Ishikawa (cell line): ENCODE results near the gene RGS6.
A peak's percentile ranks its signal among the peaks of the same experiment; 100 is the strongest.

Experiments
- CEBPB ChIP-seq: IDR thresholded peaks from 2 replicates; pipeline ENCODE4 v1.6.1; 2012
- CREB1 ChIP-seq: IDR thresholded peaks from 2 replicates; pipeline ENCODE4 v1.6.1; 2012; ENCODE audit warnings: low read depth
- EGR1 ChIP-seq: IDR thresholded peaks from 2 replicates; pipeline ENCODE4 v1.6.1; 2012
- EP300 ChIP-seq: IDR thresholded peaks from 2 replicates; pipeline ENCODE4 v1.6.1; 2012; ENCODE audit warnings: borderline replicate concordance
- FOXM1 ChIP-seq: IDR thresholded peaks from 2 replicates; pipeline ENCODE4 v1.6.1; 2012; ENCODE audit warnings: low read depth, borderline replicate concordance
- MAX ChIP-seq: IDR thresholded peaks from 2 replicates; pipeline ENCODE4 v1.6.1; 2012
- NFIC ChIP-seq: IDR thresholded peaks from 2 replicates; pipeline ENCODE4 v1.6.1; 2012
- RAD21 ChIP-seq: IDR thresholded peaks from 2 replicates; pipeline ENCODE4 v1.6.1; 2012; ENCODE audit warnings: low read depth
- REST ChIP-seq: IDR thresholded peaks from 2 replicates; pipeline ENCODE4 v1.6.1; 2012; ENCODE audit warnings: low read depth, mild to moderate bottlenecking
- TAF1 ChIP-seq: IDR thresholded peaks from 2 replicates; pipeline ENCODE4 v1.6.1; 2012; ENCODE audit warnings: low read depth, mild to moderate bottlenecking
- TCF12 ChIP-seq: IDR thresholded peaks from 2 replicates; pipeline ENCODE4 v1.6.1; 2012; ENCODE audit warnings: low read depth
- TEAD4 ChIP-seq: IDR thresholded peaks from 2 replicates; pipeline ENCODE4 v1.6.1; 2012
- USF1 ChIP-seq: IDR thresholded peaks from 2 replicates; pipeline ENCODE4 v1.6.1; 2012
- YY1 ChIP-seq: IDR thresholded peaks from 2 replicates; pipeline ENCODE4 v1.6.1; 2012; ENCODE audit warnings: low read depth
- ZBTB7A ChIP-seq: IDR thresholded peaks from 2 replicates; pipeline ENCODE4 v1.6.1; 2012; ENCODE audit warnings: low read depth

RGS6 gene

GRCh38 chr14:72416892-72417291 is 484.7 kb downstream of the RGS6 start:
- no peak for TF ChIP-seq EGR1
- TF ChIP-seq EP300, result no peak
- no peak for TF ChIP-seq USF1
- no peak for TF ChIP-seq TCF12
- TF ChIP-seq CREB1, result no peak
- TF ChIP-seq NFIC, result no peak
- TF ChIP-seq RAD21, result no peak
- no peak for TF ChIP-seq MAX
- TF ChIP-seq YY1, result no peak
- no peak for TF ChIP-seq CEBPB
- TF ChIP-seq ZBTB7A, result no peak
- no peak for TF ChIP-seq REST
- TF ChIP-seq TAF1, result no peak

GRCh38 chr14:72418806-72419205 is 486.6 kb downstream of the RGS6 start:
- no peak for TF ChIP-seq USF1

- no peak for TF ChIP-seq USF1
- no peak for TF ChIP-seq CEBPB
- TF ChIP-seq YY1, result no peak
- TF ChIP-seq EGR1, result no peak
- TF ChIP-seq ZBTB7A, result no peak
- TF ChIP-seq EP300, result no peak
Observed at GRCh38 chr14:72419226-72419775, 487.1 kb downstream of the RGS6 start.

- TF ChIP-seq TCF12 (no peak), EP300 (no peak), RAD21 (peak; percentile 90), CEBPB (no peak)
Observed at GRCh38 chr14:72420749-72421474, 488.7 kb downstream of the RGS6 start.

- TF ChIP-seq YY1, result no peak
- TF ChIP-seq FOXM1, result no peak
- no peak for TF ChIP-seq USF1
- TF ChIP-seq CREB1, result no peak
- TF ChIP-seq TAF1, result no peak
- TF ChIP-seq RAD21, result no peak
- TF ChIP-seq ZBTB7A, result no peak
- no peak for TF ChIP-seq TCF12
- no peak for TF ChIP-seq NFIC
- TF ChIP-seq EGR1, result no peak
- TF ChIP-seq MAX, result no peak
Observed at GRCh38 chr14:72423957-72424356, 491.7 kb downstream of the RGS6 start.

- no peak for TF ChIP-seq CREB1
- TF ChIP-seq TAF1, result no peak
Observed at GRCh38 chr14:72430457-72430856, 498.2 kb downstream of the RGS6 start.

GRCh38 chr14:72432748-72433147 is 500.5 kb downstream of the RGS6 start:
- TF ChIP-seq YY1 (no peak), RAD21 (no peak), USF1 (no peak), FOXM1 (no peak), TEAD4 (no peak), EP300 (no peak), REST (no peak), CEBPB (no peak)
